Caco-2 (cell line): Measurements from ENCODE around the gene ASTN2. TPM values are rescaled to one million over a fixed set of nuclear protein-coding genes. Genes with fewer than 3 reads are reported as not detected.

Experiments used
- BruUV-seq: library from RNA; stranded (reverse); fragments of 400-500 nt; replicated peaks from 2 replicates; lab custom pipeline; 2021; lab: Mats Ljungman, UMichigan
- CTCF ChIA-PET: fragments of 300-600 bp; sonication (Branson Sonifier 250); formaldehyde crosslinking; loops from one replicate; lab custom pipeline; 2022; ENCODE audit warnings: antibody characterized with exemption; lab: Charles Lee
- POLR2A ChIA-PET: fragments of 300-600 bp; sonication (Branson Sonifier 250); formaldehyde crosslinking; loops from one replicate; lab custom pipeline; 2022; ENCODE audit warnings: antibody characterized with exemption; lab: Charles Lee
- DNase-seq, 2 experiments: peaks; one replicate each; pipeline versions ENCODE4 v3.0.0 to v3.0.0-alpha.2; 2020 to 2022
- H3K27me3 ChIP-seq: replicated peaks from 2 replicates; pipeline ENCODE4 v1.6.0; 2011; ENCODE audit warnings: low read length; ENCODE audit not compliant: control insufficient read depth, insufficient read depth
- H3K36me3 ChIP-seq: 2 replicates; pipeline ENCODE4 v1.5.1; 2011; ENCODE audit warnings: low read length; ENCODE audit not compliant: control insufficient read depth, insufficient read depth
- H3K4me1 ChIP-seq: fragments of 250-450 bp; sonication (Bioruptor Pico); 2 replicates; pipeline ENCODE4 v1.5.1; 2020; ENCODE audit warnings: mild to moderate bottlenecking
- H3K4me3 ChIP-seq: 2 replicates; pipeline ENCODE4 v1.5.1; 2011; ENCODE audit warnings: low read depth, mild to moderate bottlenecking, control low read depth, low read length
- H3K9me3 ChIP-seq: fragments of 250-450 bp; sonication (Bioruptor Pico); 2 replicates; pipeline ENCODE4 v1.5.1; 2020; ENCODE audit warnings: mild to moderate bottlenecking, moderate library complexity
- H3K27ac Mint-ChIP-seq: one replicate; pipeline ENCODE4 v1.8.0; 2022; ENCODE audit warnings: mixed read lengths; ENCODE audit not compliant: unreplicated experiment
- H3K27me3 Mint-ChIP-seq: one replicate; pipeline ENCODE4 v1.8.0; 2022; ENCODE audit warnings: mixed read lengths; ENCODE audit not compliant: insufficient read depth, unreplicated experiment
- H3K36me3 Mint-ChIP-seq: one replicate; pipeline ENCODE4 v1.8.0; 2022; ENCODE audit warnings: mild to moderate bottlenecking, mixed read lengths; ENCODE audit not compliant: insufficient read depth, unreplicated experiment
- H3K4me1 Mint-ChIP-seq: one replicate; pipeline ENCODE4 v1.8.0; 2022; ENCODE audit warnings: low read depth, mixed read lengths; ENCODE audit not compliant: unreplicated experiment
- H3K4me3 Mint-ChIP-seq: one replicate; pipeline ENCODE4 v1.8.0; 2022; ENCODE audit warnings: mild to moderate bottlenecking, moderate library complexity, mixed read lengths; ENCODE audit not compliant: unreplicated experiment
- H3K9me3 Mint-ChIP-seq: one replicate; pipeline ENCODE4 v1.8.0; 2022; ENCODE audit warnings: mixed read lengths; ENCODE audit not compliant: unreplicated experiment
- CTCF ChIP-seq, 2 experiments: fragments of 200-600 bp in 1 of 2; IDR thresholded peaks; 1 replicate in 1 of 2; 2 replicates in 1 of 2; pipeline versions ENCODE4 v1.5.1 to v1.8.0; 2011 to 2022; ENCODE audit warnings: antibody characterized with exemption in 1 of 2, control low read depth in 1 of 2, inconsistent platforms in 1 of 2, low read depth in 1 of 2, low read length in 1 of 2, mild to moderate bottlenecking in 1 of 2, moderate library complexity in 1 of 2; ENCODE audit not compliant: insufficient read depth in 1 of 2, severe bottlenecking in 1 of 2, unreplicated experiment in 1 of 2
- intact Hi-C: fragments of 100-400 bp; cut with micrococcal nuclease; formaldehyde crosslinking; loops from one replicate; pipeline ENCODE4 v1.10.0; 2022; ENCODE audit not compliant: unreplicated experiment
- total RNA-seq: library from RNA; stranded (reverse); gene quantifications from 2 replicates; pipeline ENCODE4 v1.2.3, GENCODE V29; 2022

The ASTN2 gene
- total RNA-seq, 1 experiment from 2014 or later = 12.7 TPM

DNA sequence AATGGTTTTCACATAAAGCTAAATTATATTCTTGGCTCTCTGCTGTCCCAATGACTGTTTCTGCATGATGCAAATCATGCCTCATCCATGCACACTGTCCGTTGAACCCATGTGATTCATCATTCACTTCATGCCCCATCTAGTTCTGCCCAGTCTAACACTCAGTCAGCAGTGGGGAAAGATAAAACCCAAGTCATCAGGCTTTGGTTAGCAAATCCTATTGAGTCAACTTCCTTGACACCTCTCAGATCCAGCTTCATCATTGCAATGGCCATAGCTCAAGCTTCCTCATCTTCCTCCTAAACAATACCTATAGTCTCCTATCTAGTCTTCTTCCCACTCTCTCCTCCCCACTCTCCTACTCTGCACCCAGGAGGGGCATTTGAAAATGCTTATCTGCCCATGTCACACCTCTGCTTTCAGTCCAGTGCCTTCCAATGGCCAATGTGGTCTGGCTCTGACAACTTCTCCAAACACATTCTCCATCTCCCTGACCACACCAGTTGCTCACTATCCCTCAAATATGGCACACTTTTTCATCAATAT is 993.8 kb downstream of the ASTN2 start:
- BruUV-seq = no TSS peak
- H3K4me1 ChIP-seq = peaks cover 7% of the 10 kb centered on the region; the same call in 1 of the 2 replicates
- no peak overlapping the region for H3K4me3 ChIP-seq
- no peak for TF ChIP-seq CTCF (IDR thresholded peaks at IDR 0.05; ENCODE audit: insufficient read depth in 1 of 2, low read depth in 1 of 2, low read length in 1 of 2, severe bottlenecking in 1 of 2, unreplicated experiment in 1 of 2)
- POLR2A ChIA-PET = no interaction called here
- no peaks in the 10 kb centered on the region for H3K36me3 ChIP-seq
- H3K9me3 ChIP-seq = no peaks in the 10 kb centered on the region
- CTCF ChIA-PET = no interaction called here
- intact Hi-C loops = no loop called here
- no peaks in the 10 kb centered on the region for H3K27me3 ChIP-seq
- H3K4me3 Mint-ChIP-seq = no peak overlapping the region
- H3K4me1 Mint-ChIP-seq = no peaks in the 10 kb centered on the region
- no peaks in the 10 kb centered on the region for H3K9me3 Mint-ChIP-seq
- H3K27ac Mint-ChIP-seq = no peak overlapping the region
- H3K36me3 Mint-ChIP-seq = no peaks in the 10 kb centered on the region
- H3K27me3 Mint-ChIP-seq = no peaks in the 10 kb centered on the region
- no peak for DNase-seq

- DNase-seq = no peak
These were observed 995.7 kb downstream of the ASTN2 start for GRCh38 chr9:116419181-116419580.

GRCh38 chr9:116417464-116417863 is 997.4 kb downstream of the ASTN2 start:
- intact Hi-C loops = no loop called here
- H3K27ac Mint-ChIP-seq = no peak overlapping the region
- no peaks in the 10 kb centered on the region for H3K9me3 Mint-ChIP-seq
- Histone ChIP-seq H3K4me3 (no peak overlapping the region), H3K9me3 (no peaks in the 10 kb centered on the region), H3K36me3 (no peaks in the 10 kb centered on the region), H3K27me3 (no peaks in the 10 kb centered on the region), H3K4me1 (peaks cover 7% of the 10 kb centered on the region; the same call in 1 of the 2 replicates)
- H3K4me1 Mint-ChIP-seq = no peaks in the 10 kb centered on the region
- DNase-seq = no peak
- no peak overlapping the region for H3K4me3 Mint-ChIP-seq
- POLR2A ChIA-PET = no interaction called here
- CTCF ChIA-PET = no interaction called here
- no peaks in the 10 kb centered on the region for H3K27me3 Mint-ChIP-seq
- no peak for TF ChIP-seq CTCF (IDR thresholded peaks at IDR 0.05; ENCODE audit: insufficient read depth in 1 of 2, low read depth in 1 of 2, low read length in 1 of 2, severe bottlenecking in 1 of 2, unreplicated experiment in 1 of 2)
- no TSS peak for BruUV-seq
- no peaks in the 10 kb centered on the region for H3K36me3 Mint-ChIP-seq

More at GRCh38 chr9:116419181-116419580, 995.7 kb downstream of the ASTN2 start:
- no peaks in the 10 kb centered on the region for H3K9me3 ChIP-seq
- Mint-ChIP-seq H3K4me1 (no peaks in the 10 kb centered on the region), H3K4me3 (no peak overlapping the region), H3K27ac (no peak overlapping the region), H3K9me3 (no peaks in the 10 kb centered on the region), H3K36me3 (no peaks in the 10 kb centered on the region), H3K27me3 (no peaks in the 10 kb centered on the region)
- H3K4me1 ChIP-seq = peaks cover 7% of the 10 kb centered on the region; the same call in 1 of the 2 replicates
- no peaks in the 10 kb centered on the region for H3K36me3 ChIP-seq
- no TSS peak for BruUV-seq
- no peak for TF ChIP-seq CTCF (IDR thresholded peaks at IDR 0.05; ENCODE audit: insufficient read depth in 1 of 2, low read depth in 1 of 2, low read length in 1 of 2, severe bottlenecking in 1 of 2, unreplicated experiment in 1 of 2)
- H3K27me3 ChIP-seq = no peaks in the 10 kb centered on the region
- intact Hi-C loops = no loop called here
- CTCF ChIA-PET = no interaction called here
- POLR2A ChIA-PET = no interaction called here
- no peak overlapping the region for H3K4me3 ChIP-seq
